Fibroblast of lung (primary cell): Measurements from ENCODE around the gene SUPV3L1. TPM values are rescaled to one million over a fixed set of nuclear protein-coding genes. Genes with fewer than 3 reads are reported as not detected.

Source experiments
- DNase-seq, 2 donors: peaks; one replicate each; pipeline versions ENCODE4 v3.0.0 to v3.0.0-alpha.2; 2010; ENCODE audit warnings: low read depth in 2 of 2
- H2AFZ ChIP-seq: 2 replicates; pipeline ENCODE4 v1.5.1; 2012; ENCODE audit warnings: low read length, control low read depth, inconsistent platforms
- H3K27ac ChIP-seq: 2 replicates; pipeline ENCODE4 v1.5.1; 2011; ENCODE audit warnings: low read length, control low read depth; ENCODE audit not compliant: insufficient read depth
- H3K27me3 ChIP-seq: 2 replicates; pipeline ENCODE4 v1.5.1; 2011; ENCODE audit warnings: mild to moderate bottlenecking, low read length; ENCODE audit not compliant: control insufficient read depth, insufficient read depth
- H3K36me3 ChIP-seq: 2 replicates; pipeline ENCODE4 v1.5.1; 2011; ENCODE audit warnings: low read length; ENCODE audit not compliant: control insufficient read depth, insufficient read depth
- H3K4me1 ChIP-seq: 2 replicates; pipeline ENCODE4 v1.5.1; 2011; ENCODE audit warnings: low read length; ENCODE audit not compliant: control insufficient read depth, insufficient read depth; ENCODE audit errors: extremely low read depth
- H3K4me2 ChIP-seq: 2 replicates; pipeline ENCODE4 v1.5.1; 2011; ENCODE audit warnings: low read length, control low read depth; ENCODE audit not compliant: insufficient read depth; ENCODE audit errors: extremely low read depth
- H3K4me3 ChIP-seq, 4 experiments: fragments of 200-600 bp in 1 of 4; sonication (generic) in 1 of 4; replicated peaks in 1 of 4; 2 replicates each; pipeline ENCODE4 v1.5.1; 2011 to 2016; ENCODE audit warnings: low read length in 4 of 4, low read depth in 3 of 4, mild to moderate bottlenecking in 3 of 4, control low read depth in 2 of 4, inconsistent platforms in 1 of 4, mixed read lengths in 1 of 4; ENCODE audit not compliant: insufficient read depth in 1 of 4; ENCODE audit errors: control extremely low read depth in 1 of 4
- H3K79me2 ChIP-seq: 2 replicates; pipeline ENCODE4 v1.5.1; 2012; ENCODE audit warnings: mild to moderate bottlenecking, low read length, inconsistent platforms; ENCODE audit not compliant: control insufficient read depth, insufficient read depth
- H3K9ac ChIP-seq: 2 replicates; pipeline ENCODE4 v1.5.1; 2011; ENCODE audit warnings: mild to moderate bottlenecking, low read length, control low read depth; ENCODE audit not compliant: insufficient read depth
- H3K9me3 ChIP-seq: 2 replicates; pipeline ENCODE4 v1.5.1; 2012; ENCODE audit warnings: low read depth, low read length; ENCODE audit not compliant: control insufficient read depth, insufficient read depth
- H4K20me1 ChIP-seq: 2 replicates; pipeline ENCODE4 v1.5.1; 2011; ENCODE audit warnings: low read length; ENCODE audit not compliant: control insufficient read depth, insufficient read depth; ENCODE audit errors: extremely low read depth
- CTCF ChIP-seq, 2 donors: IDR thresholded peaks in 1 of 2; conservative IDR thresholded peaks in 1 of 2; 1 replicate in 1 of 2; 2 replicates in 1 of 2; pipeline ENCODE4 v1.5.1; 2011 to 2012; ENCODE audit warnings: low read length in 2 of 2, control low read depth in 1 of 2, inconsistent platforms in 1 of 2, low read depth in 1 of 2, mild to moderate bottlenecking in 1 of 2
- EZH2 ChIP-seq: IDR thresholded peaks from 2 replicates; pipeline ENCODE4 v1.5.1; 2012; ENCODE audit warnings: low read length, control low read depth, mild to moderate bottlenecking; ENCODE audit errors: missing control alignments
- polyA plus RNA-seq, 2 donors: library from polyadenylated mRNA; depleted of rRNA in 1 of 2; stranded (reverse) in 1 of 2; unstranded in 1 of 2; fragments of >200 nt; gene quantifications; 2 replicates each; pipeline ENCODE4 v1.2.1, GENCODE V29; 2011 to 2012; ENCODE audit warnings: missing spikeins in 1 of 2
- total RNA-seq: library from RNA; depleted of rRNA; stranded (reverse); fragments of >200 nt; gene quantifications from 2 replicates; pipeline ENCODE4 v1.2.1, GENCODE V29; 2014

Gene SUPV3L1
- total and polyA plus RNA-seq, 2 donors (not counting 1 experiment from before 2014, with no cell fraction given) = 31.8 to 49.5 TPM

- H3K27me3 ChIP-seq = no peaks in the 10 kb centered on the region
- H3K27ac ChIP-seq = no peak overlapping the region
- H3K9me3 ChIP-seq = no peaks in the 10 kb centered on the region
- DNase-seq = no peak
- H3K79me2 ChIP-seq = no peaks in the 10 kb centered on the region
- TF ChIP-seq EZH2 (no peak), CTCF (conservative IDR thresholded peaks at IDR 0.05 in 1 of 2, IDR thresholded peaks at IDR 0.05 in 1 of 2; ENCODE audit: low read depth in 1 of 2, low read length in 2 of 2) (no peak)
- no peak overlapping the region for H3K4me2 ChIP-seq
- H3K36me3 ChIP-seq = no peaks in the 10 kb centered on the region
- no peak overlapping the region for H2AFZ ChIP-seq
- H3K4me1 ChIP-seq = peaks cover 3% of the 10 kb centered on the region
- H4K20me1 ChIP-seq = no peaks in the 10 kb centered on the region
- no peak overlapping the region for H3K9ac ChIP-seq
- no peak overlapping the region for H3K4me3 ChIP-seq
Measured at GRCh38 chr10:69214666-69215131, 34.7 kb downstream of the SUPV3L1 start.

- Histone ChIP-seq H3K27ac (no peak overlapping the region), H3K27me3 (no peaks in the 10 kb centered on the region), H2AFZ (peak overlapping the region; percentile 14), H3K9me3 (no peaks in the 10 kb centered on the region), H3K4me3 (no peak overlapping the region), H4K20me1 (no peaks in the 10 kb centered on the region), H3K4me2 (no peak overlapping the region), H3K4me1 (peaks cover 3% of the 10 kb centered on the region), H3K9ac (no peak overlapping the region), H3K79me2 (no peaks in the 10 kb centered on the region), H3K36me3 (no peaks in the 10 kb centered on the region)
- DNase-seq = peak in 1 of 2 donors; percentile 6
- TF ChIP-seq CTCF (conservative IDR thresholded peaks at IDR 0.05 in 1 of 2, IDR thresholded peaks at IDR 0.05 in 1 of 2; ENCODE audit: low read depth in 1 of 2, low read length in 2 of 2) = no peak
- no peak for TF ChIP-seq EZH2
Measured at GRCh38 chr10:69215405-69216171, 35.6 kb downstream of the SUPV3L1 start.

GRCh38 chr10:69216577-69217118 lies 36.6 kb downstream of the SUPV3L1 start:
- Histone ChIP-seq H3K4me1 (peaks cover 3% of the 10 kb centered on the region), H2AFZ (no peak overlapping the region), H3K4me3 (no peak overlapping the region), H3K9me3 (no peaks in the 10 kb centered on the region), H3K36me3 (no peaks in the 10 kb centered on the region), H4K20me1 (no peaks in the 10 kb centered on the region), H3K4me2 (no peak overlapping the region), H3K27ac (no peak overlapping the region), H3K9ac (no peak overlapping the region), H3K79me2 (no peaks in the 10 kb centered on the region), H3K27me3 (no peaks in the 10 kb centered on the region)
- no peak for TF ChIP-seq CTCF (conservative IDR thresholded peaks at IDR 0.05 in 1 of 2, IDR thresholded peaks at IDR 0.05 in 1 of 2; ENCODE audit: low read depth in 1 of 2, low read length in 2 of 2)
- no peak for TF ChIP-seq EZH2
- DNase-seq = no peak
